ENCODE data around the gene CFAP74. TPM values are rescaled to one million over a fixed set of nuclear protein-coding genes. Genes with fewer than 3 reads are reported as not detected.

CFAP74 gene
- total and polyA plus RNA-seq, 2 of the 4 experiments (the other 2 are of a cell fraction): not detected

- Histone ChIP-seq H3K36me3 (ENCODE audit: control insufficient read depth, insufficient read depth, low read length) (no peaks in the 10 kb centered on the region), H3K79me1 (ENCODE audit: low read depth in 1 of 2, low read length in 2 of 2) (no peaks in the 10 kb centered on the region), H2AK9ac (replicated peaks; ENCODE audit: low read depth, low read length, poor library complexity) (no peak overlapping the region), H3K4me1 (ENCODE audit: control insufficient read depth, insufficient read depth, low read length) (no peaks in the 10 kb centered on the region), H2BK20ac (ENCODE audit: low read depth, low read length) (no peak overlapping the region), H3K27ac (ENCODE audit: insufficient read depth, low read length) (no peak overlapping the region), H3K27me3 (ENCODE audit: control insufficient read depth, insufficient read depth, low read length) (peaks cover 59% of the 10 kb centered on the region), H3K14ac (replicated peaks; ENCODE audit: low read depth, low read length) (no peak overlapping the region), H2BK5ac (ENCODE audit: low read depth, low read length, poor library complexity, severe bottlenecking) (no peak overlapping the region), H2BK120ac (ENCODE audit: low read depth, low read length) (no peak overlapping the region), H3K9me3 (ENCODE audit: control insufficient read depth, insufficient read depth, low read length) (no peaks in the 10 kb centered on the region), H3K56ac (ENCODE audit: extremely low read depth, insufficient read depth, low read length) (no peak overlapping the region), H3K4ac (ENCODE audit: low read depth, low read length) (no peak overlapping the region), H2AK5ac (ENCODE audit: low read depth, low read length) (no peak overlapping the region), H4K5ac (ENCODE audit: low read depth, low read length) (no peak overlapping the region), H4K8ac (ENCODE audit: low read depth in 2 of 2, low read length in 2 of 2) (no peak overlapping the region), H3K23ac (ENCODE audit: low read depth, low read length) (no peak overlapping the region), H2BK15ac (ENCODE audit: low read depth, low read length) (no peak overlapping the region), H3K4me2 (ENCODE audit: low read depth, low read length) (no peak overlapping the region), H3K9me1 (ENCODE audit: insufficient read depth, low read length) (no peaks in the 10 kb centered on the region), H3K9ac (ENCODE audit: low read depth, low read length) (no peak overlapping the region), H2AFZ (replicated peaks; ENCODE audit: low read length, poor library complexity) (no peak overlapping the region), H3K4me3 (ENCODE audit: insufficient read depth, low read depth, low read length) (no peak overlapping the region), H4K20me1 (ENCODE audit: insufficient read depth, low read length) (no peaks in the 10 kb centered on the region), H3K18ac (ENCODE audit: low read depth, low read length) (no peak overlapping the region), H4K91ac (ENCODE audit: insufficient read depth, low read depth, low read length) (no peak overlapping the region)
- dilution Hi-C loops (cut with HindIII; ENCODE audit: low sequenced_read_pairs, unreplicated experiment): no loop called here
- in situ Hi-C loops (cut with MboI; ENCODE audit: low sequenced_read_pairs): no loop called here
- BruUV-seq (replicated peaks): no TSS peak
- no peak for TF ChIP-seq SMC3 (IDR thresholded peaks at IDR 0.05; ENCODE audit: low read depth, low read length)
- no peak for TF ChIP-seq USF2 (IDR thresholded peaks at IDR 0.05; ENCODE audit: low read depth, low read length)
- no peak for TF ChIP-seq BHLHE40 (IDR thresholded peaks at IDR 0.05; ENCODE audit: low read depth, low read length)
- no peak for TF ChIP-seq ELK1 (IDR thresholded peaks at IDR 0.05; ENCODE audit: borderline replicate concordance, low read depth, low read length)
- TF ChIP-seq NFE2L2 (IDR thresholded peaks at IDR 0.05; ENCODE audit: low read depth, low read length): no peak
- no peak for TF ChIP-seq CHD1 (IDR thresholded peaks at IDR 0.05; ENCODE audit: low read depth, low read length)
- TF ChIP-seq MAZ (IDR thresholded peaks at IDR 0.05; ENCODE audit: borderline replicate concordance, low read depth, low read length): no peak
- TF ChIP-seq MXI1 (IDR thresholded peaks at IDR 0.05; ENCODE audit: borderline replicate concordance, low read depth, low read length): no peak
- TF ChIP-seq RFX5 (IDR thresholded peaks at IDR 0.05; ENCODE audit: low read depth, low read length): no peak
- TF ChIP-seq FOS (IDR thresholded peaks at IDR 0.05; ENCODE audit: low read depth, low read length): no peak
- TF ChIP-seq MAFK (IDR thresholded peaks at IDR 0.05; ENCODE audit: low read depth, low read length): no peak
- no peak for TF ChIP-seq RCOR1 (IDR thresholded peaks at IDR 0.05; ENCODE audit: insufficient replicate concordance, low read length)
- no peak for TF ChIP-seq CEBPB (IDR thresholded peaks at IDR 0.05; ENCODE audit: low read depth, low read length)
- no peak for TF ChIP-seq RAD21 (IDR thresholded peaks at IDR 0.05; ENCODE audit: low read length)
- TF ChIP-seq POLR2A (IDR thresholded peaks at IDR 0.05; ENCODE audit: low read depth, low read length): no peak
- no peak for TF ChIP-seq CTCF (conservative IDR thresholded peaks at IDR 0.05; ENCODE audit: low read depth, low read length)
- intact Hi-C loops (cut with micrococcal nuclease): no loop called here
- DNase-seq: no peak
- ChIA-PET POLR2A (ENCODE audit: unreplicated experiment) (no interaction called here), CTCF (no interaction called here)
- no peak for ATAC-seq (ENCODE audit: low read depth)
- 84% methylated on average over 15 of the region's 26 CpGs; no CpG with 5 or more reads in 1 of the 2 experiments for WGBS, 2 experiments (ENCODE audit: extremely low coverage in 2 of 2, insufficient read length in 1 of 2)
Observed at GRCh38 chr1:2028870-2029560, 25.4 kb upstream of the CFAP74 start.
